OCI-LY3 (cell line): Measurements from ENCODE around the gene SPP1.

Experiments
- H2AFZ ChIP-seq: fragments of 200-600, 300-600 bp; shearing (Covaris generic); 2 replicates; pipeline ENCODE4 v1.6.0; 2014; ENCODE audit warnings: antibody characterized with exemption, low read depth, low read length
- H3K27ac ChIP-seq: fragments of 200-600, 300-600 bp; sonication (generic); 2 replicates; pipeline ENCODE4 v1.5.1; 2014; ENCODE audit warnings: mild to moderate bottlenecking, low read length, moderate library complexity, mixed read lengths
- H3K27me3 ChIP-seq: fragments of 200-600, 300-600 bp; sonication (generic); 2 replicates; pipeline ENCODE4 v1.6.1; 2014; ENCODE audit warnings: low read depth, low read length, mixed read lengths
- H3K36me3 ChIP-seq: fragments of 200-600, 300-600 bp; sonication (generic); replicated peaks from 2 replicates; pipeline ENCODE3; 2014; ENCODE audit warnings: low read depth, low read length, mixed read lengths
- H3K4me1 ChIP-seq: fragments of 300-600, 200-600 bp; sonication (generic); 2 replicates; pipeline ENCODE4 v1.6.1; 2014; ENCODE audit warnings: low read length, mixed read lengths
- H3K4me2 ChIP-seq: fragments of 200-600, 300-600 bp; sonication (generic); 2 replicates; pipeline ENCODE4 v1.6.1; 2014; ENCODE audit warnings: low read length, mixed read lengths
- H3K4me3 ChIP-seq: fragments of 300-600, 200-600 bp; sonication (generic); 2 replicates; pipeline ENCODE4 v1.5.1; 2014; ENCODE audit warnings: antibody characterized with exemption, mild to moderate bottlenecking, low read length, moderate library complexity
- H3K79me2 ChIP-seq: fragments of 300-600, 200-600 bp; shearing (Covaris generic); 2 replicates; pipeline ENCODE4 v1.6.1; 2014; ENCODE audit warnings: mild to moderate bottlenecking, low read length, mixed read lengths
- H3K9ac ChIP-seq: fragments of 300-600, 200-600 bp; shearing (Covaris generic); 2 replicates; pipeline ENCODE4 v1.6.0; 2014; ENCODE audit warnings: mild to moderate bottlenecking, low read length, moderate library complexity
- H3K9me3 ChIP-seq: fragments of 200-600, 300-600 bp; shearing (Covaris generic); 2 replicates; pipeline ENCODE4 v1.6.1; 2014; ENCODE audit warnings: low read length, mixed read lengths; ENCODE audit not compliant: insufficient read depth
- H4K20me1 ChIP-seq: fragments of 200-600, 300-600 bp; sonication (generic); 2 replicates; pipeline ENCODE4 v1.6.1; 2016; ENCODE audit warnings: low read length, mixed read lengths; ENCODE audit not compliant: insufficient read depth
- EZH2phosphoT487 ChIP-seq: fragments of 200-600 bp; shearing (Covaris generic); IDR thresholded peaks from 2 replicates; pipeline ENCODE4 v1.6.1; 2018; ENCODE audit warnings: antibody characterized with exemption, mixed run types, low read depth
- TF ChIP-seq, protein P1 (sequence below): fragments of 200-600, 300-600 bp; sonication (generic); IDR thresholded peaks from 2 replicates; pipeline ENCODE4 v1.5.1; 2014; ENCODE audit warnings: antibody characterized with exemption, low read length, low read depth

SPP1 gene

GRCh38 chr4:87970121-87970520, 5.4 kb upstream of the SPP1 start:
- TF ChIP-seq, protein P1, sequence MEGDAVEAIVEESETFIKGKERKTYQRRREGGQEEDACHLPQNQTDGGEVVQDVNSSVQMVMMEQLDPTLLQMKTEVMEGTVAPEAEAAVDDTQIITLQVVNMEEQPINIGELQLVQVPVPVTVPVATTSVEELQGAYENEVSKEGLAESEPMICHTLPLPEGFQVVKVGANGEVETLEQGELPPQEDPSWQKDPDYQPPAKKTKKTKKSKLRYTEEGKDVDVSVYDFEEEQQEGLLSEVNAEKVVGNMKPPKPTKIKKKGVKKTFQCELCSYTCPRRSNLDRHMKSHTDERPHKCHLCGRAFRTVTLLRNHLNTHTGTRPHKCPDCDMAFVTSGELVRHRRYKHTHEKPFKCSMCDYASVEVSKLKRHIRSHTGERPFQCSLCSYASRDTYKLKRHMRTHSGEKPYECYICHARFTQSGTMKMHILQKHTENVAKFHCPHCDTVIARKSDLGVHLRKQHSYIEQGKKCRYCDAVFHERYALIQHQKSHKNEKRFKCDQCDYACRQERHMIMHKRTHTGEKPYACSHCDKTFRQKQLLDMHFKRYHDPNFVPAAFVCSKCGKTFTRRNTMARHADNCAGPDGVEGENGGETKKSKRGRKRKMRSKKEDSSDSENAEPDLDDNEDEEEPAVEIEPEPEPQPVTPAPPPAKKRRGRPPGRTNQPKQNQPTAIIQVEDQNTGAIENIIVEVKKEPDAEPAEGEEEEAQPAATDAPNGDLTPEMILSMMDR, result no peak
- no peak for TF ChIP-seq EZH2phosphoT487
- peaks cover 13% of the 10 kb centered on the region for H3K4me1 ChIP-seq
- peaks cover 36% of the 10 kb centered on the region for H3K27me3 ChIP-seq
- no peak overlapping the region for H2AFZ ChIP-seq
- H3K9me3 ChIP-seq, result no peaks in the 10 kb centered on the region
- no peak overlapping the region for H3K4me2 ChIP-seq
- no peaks in the 10 kb centered on the region for H3K79me2 ChIP-seq
- no peaks in the 10 kb centered on the region for H4K20me1 ChIP-seq
- no peaks in the 10 kb centered on the region for H3K36me3 ChIP-seq
- H3K9ac ChIP-seq, result no peak overlapping the region
- no peak overlapping the region for H3K4me3 ChIP-seq
- no peak overlapping the region for H3K27ac ChIP-seq

DNA sequence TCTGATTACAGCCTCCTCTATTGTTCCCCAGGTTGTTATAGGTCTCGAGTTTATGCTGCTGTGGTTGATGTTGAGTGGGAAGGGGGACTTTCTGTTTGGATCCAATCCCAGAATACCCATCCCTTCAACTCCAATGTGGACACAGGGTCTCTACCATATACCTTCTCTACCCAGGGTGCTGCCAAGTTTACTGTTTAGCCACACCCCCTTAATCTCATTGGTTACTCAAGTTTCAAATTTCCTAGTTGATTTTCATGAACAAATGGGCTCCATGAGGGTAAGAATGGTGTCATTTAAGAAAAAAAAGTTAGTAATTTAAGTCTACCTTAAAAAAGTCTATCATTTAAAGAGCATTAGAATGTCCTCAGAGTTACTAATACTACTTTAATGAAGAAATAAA, 3.6 kb upstream of the SPP1 start:
- no peak for TF ChIP-seq EZH2phosphoT487
- TF ChIP-seq, protein P1, result no peak
- Histone ChIP-seq H3K4me2 (no peak overlapping the region), H2AFZ (no peak overlapping the region), H3K36me3 (no peaks in the 10 kb centered on the region), H3K9ac (no peak overlapping the region), H3K27ac (no peak overlapping the region), H3K79me2 (no peaks in the 10 kb centered on the region), H3K27me3 (peaks cover 43% of the 10 kb centered on the region), H3K4me1 (peaks cover 19% of the 10 kb centered on the region), H3K4me3 (no peak overlapping the region), H4K20me1 (no peaks in the 10 kb centered on the region), H3K9me3 (no peaks in the 10 kb centered on the region)

DNA sequence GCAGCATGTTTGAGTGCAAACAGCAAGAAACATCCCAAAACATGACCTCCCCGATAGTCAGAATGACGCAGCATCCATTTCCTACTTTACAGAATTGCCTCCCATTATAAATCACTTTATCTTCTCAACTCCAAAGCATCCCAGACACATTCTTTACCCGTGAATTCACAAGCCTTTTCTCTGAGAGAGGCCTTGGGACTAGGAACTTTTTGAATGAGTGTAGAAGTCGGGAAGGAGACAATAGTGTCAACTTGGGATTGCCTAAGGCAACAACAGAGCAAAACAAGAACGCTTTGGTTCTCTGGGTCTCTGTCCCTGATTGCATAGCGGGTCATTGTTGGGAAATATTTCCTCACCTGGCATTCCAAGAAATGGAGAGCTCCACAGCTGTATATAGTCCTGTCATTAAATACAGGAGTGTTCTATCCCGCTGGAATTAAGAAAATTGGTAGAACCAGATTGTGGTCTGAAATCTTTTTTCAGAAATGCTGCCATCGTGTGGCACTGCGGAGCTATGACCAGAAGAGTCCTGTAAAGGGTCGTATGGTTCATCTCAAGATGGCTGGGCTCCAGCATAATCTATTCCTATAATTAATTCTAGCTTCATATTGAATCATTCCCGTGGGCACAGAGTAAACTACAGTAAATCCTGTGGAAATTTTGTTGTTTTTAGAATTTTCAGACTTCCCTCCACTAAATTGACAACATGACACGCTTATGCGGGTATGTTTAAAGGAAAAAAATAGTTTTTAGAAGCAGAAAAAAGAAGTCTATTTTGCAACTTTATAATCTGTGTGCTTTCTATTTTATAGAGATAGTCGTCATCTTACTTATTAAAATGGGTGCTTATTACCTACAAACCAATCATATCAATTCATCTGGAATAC, 2.0 kb upstream of the SPP1 start:
- Histone ChIP-seq H3K9me3 (no peaks in the 10 kb centered on the region), H3K27ac (no peak overlapping the region), H3K4me1 (peaks cover 19% of the 10 kb centered on the region), H3K9ac (peak overlapping the region; percentile 20), H4K20me1 (no peaks in the 10 kb centered on the region), H3K4me3 (peak overlapping the region; percentile 77), H3K36me3 (no peaks in the 10 kb centered on the region), H3K79me2 (no peaks in the 10 kb centered on the region), H3K4me2 (peak overlapping the region; percentile 94), H3K27me3 (peaks cover 36% of the 10 kb centered on the region), H2AFZ (peak overlapping the region; percentile 99)
- TF ChIP-seq EZH2phosphoT487, result no peak
- TF ChIP-seq, protein P1, result peak; percentile 93

DNA sequence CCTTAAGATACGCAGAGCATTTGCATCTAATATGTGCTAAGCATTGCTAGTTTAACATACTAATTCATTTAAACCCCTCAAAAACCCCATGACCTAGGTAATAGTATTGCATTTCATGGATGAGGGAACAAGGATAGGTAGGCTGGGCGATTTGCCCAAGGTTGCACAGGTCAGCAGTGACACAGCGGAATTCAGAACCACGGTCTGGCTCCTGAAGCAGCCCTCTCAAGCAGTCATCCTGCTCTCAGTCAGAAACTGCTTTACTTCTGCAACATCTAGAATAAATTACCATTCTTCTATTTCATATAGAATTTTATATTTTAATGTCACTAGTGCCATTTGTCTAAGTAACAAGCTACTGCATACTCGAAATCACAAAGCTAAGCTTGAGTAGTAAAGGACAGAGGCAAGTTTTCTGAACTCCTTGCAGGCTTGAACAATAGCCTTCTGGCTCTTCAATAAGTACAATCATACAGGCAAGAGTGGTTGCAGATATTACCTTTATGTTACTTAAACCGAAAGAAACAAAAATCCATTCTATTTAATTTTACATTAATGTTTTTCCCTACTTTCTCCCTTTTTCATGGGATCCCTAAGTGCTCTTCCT, 555 bp upstream of the SPP1 start:
- Histone ChIP-seq H3K4me2 (peak overlapping the region; percentile 60), H3K9ac (no peak overlapping the region), H3K4me3 (peak overlapping the region; percentile 54), H2AFZ (no peak overlapping the region), H3K36me3 (no peaks in the 10 kb centered on the region), H3K4me1 (peaks cover 19% of the 10 kb centered on the region), H3K79me2 (no peaks in the 10 kb centered on the region), H3K9me3 (no peaks in the 10 kb centered on the region), H4K20me1 (no peaks in the 10 kb centered on the region), H3K27me3 (peaks cover 35% of the 10 kb centered on the region), H3K27ac (no peak overlapping the region)
- TF ChIP-seq, protein P1, result no peak
